IMR-90 (cell line): ENCODE measurements around the gene HPSE2.

Source experiments
- BHLHE40 ChIP-seq: fragments of 150-350 bp; IDR thresholded peaks from 2 replicates; pipeline ENCODE4 v1.6.1; 2016; ENCODE audit warnings: mild to moderate bottlenecking, low read depth, low read length
- CEBPB ChIP-seq: IDR thresholded peaks from 2 replicates; pipeline ENCODE4 v1.6.1; 2012; ENCODE audit warnings: low read depth, low read length, improper control_type of control experiment
- CHD1 ChIP-seq: IDR thresholded peaks from 2 replicates; pipeline ENCODE4 v1.6.1; 2012; ENCODE audit warnings: low read depth, low read length, improper control_type of control experiment
- FOS ChIP-seq: fragments of 150-350 bp; IDR thresholded peaks from 2 replicates; pipeline ENCODE4 v1.6.1; 2016; ENCODE audit warnings: low read depth, low read length
- MAFK ChIP-seq: IDR thresholded peaks from 2 replicates; pipeline ENCODE4 v1.6.1; 2012; ENCODE audit warnings: low read depth, low read length, improper control_type of control experiment
- MAZ ChIP-seq: IDR thresholded peaks from 2 replicates; pipeline ENCODE4 v1.6.1; 2012; ENCODE audit warnings: low read depth, mild to moderate bottlenecking, low read length, improper control_type of control experiment, moderate library complexity, borderline replicate concordance
- MXI1 ChIP-seq: IDR thresholded peaks from 2 replicates; pipeline ENCODE4 v1.6.1; 2012; ENCODE audit warnings: low read depth, mild to moderate bottlenecking, low read length, moderate library complexity, borderline replicate concordance
- POLR2A ChIP-seq: IDR thresholded peaks from 2 replicates; pipeline ENCODE4 v1.6.1; 2012; ENCODE audit warnings: mild to moderate bottlenecking, low read depth, low read length
- RAD21 ChIP-seq: IDR thresholded peaks from 2 replicates; pipeline ENCODE4 v1.6.1; 2012; ENCODE audit warnings: low read length, improper control_type of control experiment
- RCOR1 ChIP-seq: IDR thresholded peaks from 2 replicates; pipeline ENCODE4 v1.6.1; 2012; ENCODE audit warnings: mild to moderate bottlenecking, low read length, improper control_type of control experiment; ENCODE audit not compliant: insufficient replicate concordance
- SMC3 ChIP-seq: fragments of 150-350 bp; IDR thresholded peaks from 2 replicates; pipeline ENCODE4 v1.6.1; 2016; ENCODE audit warnings: low read depth, mild to moderate bottlenecking, antibody characterized with exemption, low read length, moderate library complexity
- TF ChIP-seq, protein P1 (sequence below): conservative IDR thresholded peaks from 2 replicates; pipeline ENCODE4 v1.5.1; 2012; ENCODE audit warnings: mild to moderate bottlenecking, low read depth, low read length, improper control_type of control experiment
- TF ChIP-seq, protein P2 (sequence below): fragments of 150-350 bp; IDR thresholded peaks from 2 replicates; pipeline ENCODE4 v1.6.1; 2016; ENCODE audit warnings: low read depth, mild to moderate bottlenecking, low read length, moderate library complexity, borderline replicate concordance
- TF ChIP-seq, protein P3 (sequence below): fragments of 150-350 bp; IDR thresholded peaks from 2 replicates; pipeline ENCODE4 v1.6.1; 2017; ENCODE audit warnings: mild to moderate bottlenecking, antibody characterized with exemption, low read length, low read depth

DNA sequence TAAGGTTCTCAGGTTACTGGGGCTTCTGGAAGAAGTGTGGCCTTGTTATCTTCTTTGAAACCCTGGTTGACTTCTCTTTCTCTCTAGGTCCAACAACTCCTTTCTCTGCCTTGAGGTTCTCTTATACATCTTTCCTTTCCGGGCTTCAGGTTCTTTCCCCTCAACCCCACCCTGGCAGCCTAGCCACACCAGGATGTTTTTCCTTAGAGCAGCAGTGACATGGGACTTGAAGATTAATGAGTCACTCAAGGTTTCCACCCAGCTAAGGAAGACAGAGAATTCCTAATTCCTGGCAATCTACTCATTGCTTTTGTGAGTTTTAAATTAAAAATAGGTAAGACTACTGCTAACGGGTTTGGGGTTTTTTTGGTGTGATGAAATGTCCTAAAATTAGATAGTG lies 667.1 kb downstream of the HPSE2 start:
- TF ChIP-seq, protein P1, sequence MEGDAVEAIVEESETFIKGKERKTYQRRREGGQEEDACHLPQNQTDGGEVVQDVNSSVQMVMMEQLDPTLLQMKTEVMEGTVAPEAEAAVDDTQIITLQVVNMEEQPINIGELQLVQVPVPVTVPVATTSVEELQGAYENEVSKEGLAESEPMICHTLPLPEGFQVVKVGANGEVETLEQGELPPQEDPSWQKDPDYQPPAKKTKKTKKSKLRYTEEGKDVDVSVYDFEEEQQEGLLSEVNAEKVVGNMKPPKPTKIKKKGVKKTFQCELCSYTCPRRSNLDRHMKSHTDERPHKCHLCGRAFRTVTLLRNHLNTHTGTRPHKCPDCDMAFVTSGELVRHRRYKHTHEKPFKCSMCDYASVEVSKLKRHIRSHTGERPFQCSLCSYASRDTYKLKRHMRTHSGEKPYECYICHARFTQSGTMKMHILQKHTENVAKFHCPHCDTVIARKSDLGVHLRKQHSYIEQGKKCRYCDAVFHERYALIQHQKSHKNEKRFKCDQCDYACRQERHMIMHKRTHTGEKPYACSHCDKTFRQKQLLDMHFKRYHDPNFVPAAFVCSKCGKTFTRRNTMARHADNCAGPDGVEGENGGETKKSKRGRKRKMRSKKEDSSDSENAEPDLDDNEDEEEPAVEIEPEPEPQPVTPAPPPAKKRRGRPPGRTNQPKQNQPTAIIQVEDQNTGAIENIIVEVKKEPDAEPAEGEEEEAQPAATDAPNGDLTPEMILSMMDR = no peak
- TF ChIP-seq FOS (no peak), POLR2A (no peak), MXI1 (no peak), RAD21 (no peak), MAFK (no peak), BHLHE40 (no peak), RCOR1 (no peak), MAZ (no peak), CHD1 (no peak), SMC3 (no peak), CEBPB (no peak)
- TF ChIP-seq, protein P2, sequence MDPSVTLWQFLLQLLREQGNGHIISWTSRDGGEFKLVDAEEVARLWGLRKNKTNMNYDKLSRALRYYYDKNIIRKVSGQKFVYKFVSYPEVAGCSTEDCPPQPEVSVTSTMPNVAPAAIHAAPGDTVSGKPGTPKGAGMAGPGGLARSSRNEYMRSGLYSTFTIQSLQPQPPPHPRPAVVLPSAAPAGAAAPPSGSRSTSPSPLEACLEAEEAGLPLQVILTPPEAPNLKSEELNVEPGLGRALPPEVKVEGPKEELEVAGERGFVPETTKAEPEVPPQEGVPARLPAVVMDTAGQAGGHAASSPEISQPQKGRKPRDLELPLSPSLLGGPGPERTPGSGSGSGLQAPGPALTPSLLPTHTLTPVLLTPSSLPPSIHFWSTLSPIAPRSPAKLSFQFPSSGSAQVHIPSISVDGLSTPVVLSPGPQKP = no peak
- TF ChIP-seq, protein P3, sequence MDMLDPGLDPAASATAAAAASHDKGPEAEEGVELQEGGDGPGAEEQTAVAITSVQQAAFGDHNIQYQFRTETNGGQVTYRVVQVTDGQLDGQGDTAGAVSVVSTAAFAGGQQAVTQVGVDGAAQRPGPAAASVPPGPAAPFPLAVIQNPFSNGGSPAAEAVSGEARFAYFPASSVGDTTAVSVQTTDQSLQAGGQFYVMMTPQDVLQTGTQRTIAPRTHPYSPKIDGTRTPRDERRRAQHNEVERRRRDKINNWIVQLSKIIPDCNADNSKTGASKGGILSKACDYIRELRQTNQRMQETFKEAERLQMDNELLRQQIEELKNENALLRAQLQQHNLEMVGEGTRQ = no peak
